Measurements from ENCODE around the gene RAB40A. TPM values are rescaled to one million over a fixed set of nuclear protein-coding genes. Genes with fewer than 3 reads are reported as not detected.

The RAB40A gene
- total RNA-seq, 1 donor from 2014 or later: 0.45 TPM

- no peak for DNase-seq (ENCODE audit: low spot score)
- peaks cover 4% of the 10 kb centered on the region for H3K4me1 Mint-ChIP-seq (ENCODE audit: low read depth)
- H3K9me3 Mint-ChIP-seq (ENCODE audit: low read depth): no peaks in the 10 kb centered on the region
- no peak overlapping the region for H3K27ac Mint-ChIP-seq (ENCODE audit: unreplicated experiment)
- no peaks in the 10 kb centered on the region for H3K36me3 Mint-ChIP-seq (ENCODE audit: low read depth)
- H3K4me3 Mint-ChIP-seq (ENCODE audit: unreplicated experiment): no peak overlapping the region
- TF ChIP-seq CTCF (IDR thresholded peaks at IDR 0.05): no peak
- H3K27me3 Mint-ChIP-seq (ENCODE audit: low read depth): peaks cover 2% of the 10 kb centered on the region
Observed at GRCh38 chrX:103556963-103557612, 37.8 kb upstream of the RAB40A start.

GRCh38 chrX:103554687-103555424 is 35.6 kb upstream of the RAB40A start:
- no peak for DNase-seq (ENCODE audit: low spot score)
- H3K27me3 Mint-ChIP-seq (ENCODE audit: low read depth): no peaks in the 10 kb centered on the region
- no peaks in the 10 kb centered on the region for H3K9me3 Mint-ChIP-seq (ENCODE audit: low read depth)
- H3K27ac Mint-ChIP-seq (ENCODE audit: unreplicated experiment): peak overlapping the region; percentile 95
- no peak for TF ChIP-seq CTCF (IDR thresholded peaks at IDR 0.05)
- H3K4me3 Mint-ChIP-seq (ENCODE audit: unreplicated experiment): peak overlapping the region; percentile 85
- no peaks in the 10 kb centered on the region for H3K36me3 Mint-ChIP-seq (ENCODE audit: low read depth)
- peaks cover 4% of the 10 kb centered on the region for H3K4me1 Mint-ChIP-seq (ENCODE audit: low read depth)

- no peak overlapping the region for H3K4me3 Mint-ChIP-seq (ENCODE audit: unreplicated experiment)
- H3K36me3 Mint-ChIP-seq (ENCODE audit: low read depth): no peaks in the 10 kb centered on the region
- no peak for TF ChIP-seq CTCF (IDR thresholded peaks at IDR 0.05)
- H3K9me3 Mint-ChIP-seq (ENCODE audit: low read depth): peaks cover 6% of the 10 kb centered on the region
- H3K27ac Mint-ChIP-seq (ENCODE audit: unreplicated experiment): no peak overlapping the region
- no peak for DNase-seq (ENCODE audit: low spot score)
- peaks cover 4% of the 10 kb centered on the region for H3K4me1 Mint-ChIP-seq (ENCODE audit: low read depth)
- H3K27me3 Mint-ChIP-seq (ENCODE audit: low read depth): no peaks in the 10 kb centered on the region
Observed at GRCh38 chrX:103552236-103552635, 32.9 kb upstream of the RAB40A start.

GRCh38 chrX:103550415-103551051 is 31.2 kb upstream of the RAB40A start:
- Mint-ChIP-seq H3K36me3 (ENCODE audit: low read depth) (peaks cover 1% of the 10 kb centered on the region), H3K4me3 (ENCODE audit: unreplicated experiment) (no peak overlapping the region), H3K9me3 (ENCODE audit: low read depth) (peaks cover 15% of the 10 kb centered on the region), H3K27me3 (ENCODE audit: low read depth) (no peaks in the 10 kb centered on the region), H3K27ac (ENCODE audit: unreplicated experiment) (no peak overlapping the region), H3K4me1 (ENCODE audit: low read depth) (peaks cover 4% of the 10 kb centered on the region)
- no peak for TF ChIP-seq CTCF (IDR thresholded peaks at IDR 0.05)
- DNase-seq (ENCODE audit: low spot score): no peak

- Mint-ChIP-seq H3K27me3 (ENCODE audit: low read depth) (no peaks in the 10 kb centered on the region), H3K9me3 (ENCODE audit: low read depth) (peaks cover 15% of the 10 kb centered on the region), H3K4me3 (ENCODE audit: unreplicated experiment) (no peak overlapping the region), H3K27ac (ENCODE audit: unreplicated experiment) (no peak overlapping the region), H3K4me1 (ENCODE audit: low read depth) (peaks cover 4% of the 10 kb centered on the region), H3K36me3 (ENCODE audit: low read depth) (peaks cover 1% of the 10 kb centered on the region)
- no peak for TF ChIP-seq CTCF (IDR thresholded peaks at IDR 0.05)
- DNase-seq (ENCODE audit: low spot score): no peak
Observed at GRCh38 chrX:103549916-103550315, 30.6 kb upstream of the RAB40A start.

Measured in chondrocyte (in vitro differentiated cells).